ENCODE data around the gene CEP170B.

CEP170B gene

DNA sequence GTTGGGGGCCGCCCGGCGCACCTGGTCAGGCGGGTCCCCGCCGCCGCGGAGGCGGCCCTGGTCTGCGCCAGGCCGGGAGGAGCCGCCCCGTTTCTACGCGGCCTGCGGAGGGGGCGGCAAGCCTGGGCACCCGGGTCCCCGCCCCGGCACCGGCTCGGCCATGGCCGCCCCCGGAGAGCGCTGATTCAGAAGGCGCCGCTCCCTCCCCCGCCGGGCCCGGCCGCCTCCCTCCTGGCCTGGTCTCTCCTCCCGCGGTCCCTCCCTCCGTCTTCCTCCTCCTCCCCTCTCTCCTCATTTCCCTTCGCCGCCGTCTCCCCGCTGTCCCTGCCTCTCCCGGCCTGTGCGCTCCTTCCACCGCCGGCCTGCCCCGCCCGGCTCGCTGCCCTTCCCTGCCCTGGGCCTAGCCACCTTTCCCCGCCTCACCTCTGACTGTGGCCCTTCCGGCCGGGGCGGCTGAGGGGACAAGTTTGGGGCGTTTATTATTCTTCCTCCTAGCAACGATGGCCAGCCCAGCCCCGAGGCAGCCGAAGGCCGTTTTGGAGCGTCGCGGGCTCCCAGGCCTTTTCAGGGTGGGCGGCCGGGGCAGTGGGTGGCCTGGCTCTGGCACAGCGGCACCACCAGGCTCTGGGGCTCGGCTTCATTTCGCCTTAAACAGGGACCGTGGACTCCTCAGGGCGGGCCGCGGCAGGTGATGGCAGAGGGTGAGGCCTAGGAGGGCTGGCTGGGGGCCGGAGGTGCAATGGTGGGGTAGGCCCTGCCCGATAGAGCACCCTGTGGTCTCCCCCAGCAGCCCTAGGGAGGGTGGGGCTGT is 768 bp downstream of the CEP170B start:
- no peak for DNase-seq (ENCODE audit: low read depth, low spot score)
- no peak overlapping the region for H3K4me3 ChIP-seq (ENCODE audit: low read length)

DNA sequence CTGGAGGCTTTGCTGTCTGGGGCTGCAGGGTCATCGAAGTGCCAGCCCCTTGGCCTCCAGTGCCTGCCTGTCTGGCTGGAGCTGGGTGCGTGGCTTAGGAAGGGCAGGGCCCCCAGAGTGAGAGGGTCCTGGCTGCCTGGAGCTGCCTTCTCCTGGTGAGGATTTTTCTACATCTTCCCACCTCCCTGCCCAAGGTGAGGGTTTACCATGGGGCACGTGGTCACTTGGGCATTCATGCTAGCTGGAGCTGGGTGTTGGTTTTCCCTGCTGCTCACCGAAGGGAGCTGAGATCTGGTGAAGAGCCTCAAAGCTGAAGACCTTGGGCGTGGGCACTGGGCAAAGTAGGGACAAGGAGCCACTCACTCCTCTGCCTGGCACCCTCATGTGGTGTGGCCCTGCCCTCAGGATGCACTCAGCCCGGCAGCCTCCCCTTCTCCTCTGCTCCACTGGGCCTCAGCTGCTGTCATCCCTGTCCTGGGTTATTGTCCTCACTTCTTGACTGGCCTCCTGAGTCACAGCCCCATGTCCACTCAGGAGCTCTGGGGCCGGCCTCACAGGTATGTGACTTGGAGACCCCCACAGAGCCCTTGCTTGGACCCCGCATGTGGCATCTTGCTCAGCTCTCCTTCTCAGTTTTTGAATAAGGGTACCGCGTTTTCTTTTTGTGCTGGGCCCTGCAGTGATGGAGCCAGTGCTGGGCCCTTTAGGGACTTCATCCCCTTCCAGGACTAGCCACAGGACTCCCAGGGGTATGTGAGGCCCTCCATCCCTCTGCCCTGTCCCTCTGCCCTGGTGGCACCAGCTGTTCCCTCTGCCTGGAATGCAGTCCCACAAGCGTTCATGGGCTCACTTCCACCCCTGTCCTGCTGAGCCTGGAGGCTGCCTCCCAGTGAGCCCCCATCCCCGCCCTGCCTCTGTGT is 1.6 kb downstream of the CEP170B start:
- no peak overlapping the region for H3K4me3 ChIP-seq (ENCODE audit: low read length)
- DNase-seq (ENCODE audit: low read depth, low spot score) = no peak

- H3K4me3 ChIP-seq (ENCODE audit: low read length) = no peak overlapping the region
- DNase-seq (ENCODE audit: low read depth, low spot score) = no peak
Measured at GRCh38 chr14:104867371-104868059, 2.4 kb downstream of the CEP170B start.

DNA sequence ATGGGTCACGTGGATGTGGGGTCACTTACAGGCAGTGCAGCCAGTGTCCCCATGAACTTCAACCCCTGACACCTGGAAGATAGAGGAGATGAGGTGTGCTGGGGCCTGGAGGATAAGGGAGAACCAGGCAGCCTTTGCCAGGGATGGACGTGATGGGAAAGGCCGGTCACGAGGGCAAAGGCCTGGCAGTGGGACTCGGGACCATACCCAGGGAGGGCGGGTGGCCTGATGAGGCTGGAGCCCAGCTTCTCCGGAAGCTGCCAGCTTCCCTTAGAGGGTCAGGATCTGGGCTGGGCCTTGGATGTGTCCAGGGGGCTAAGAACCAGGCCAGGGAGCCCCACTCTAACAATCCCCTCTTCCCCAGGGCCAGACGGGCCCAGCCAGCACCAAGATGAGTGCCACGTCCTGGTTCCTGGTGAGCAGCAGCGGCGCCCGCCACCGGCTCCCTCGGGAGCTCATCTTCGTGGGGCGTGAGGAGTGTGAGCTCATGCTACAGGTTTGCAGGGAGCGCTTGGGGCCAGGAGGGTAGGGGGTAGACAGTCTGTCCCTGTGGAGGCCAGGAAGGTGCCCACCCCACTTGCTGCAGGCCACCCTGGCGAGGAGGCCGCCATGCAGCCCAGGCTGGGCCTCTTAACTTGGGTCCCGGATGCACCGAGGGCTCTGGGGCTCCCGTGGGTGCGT is 3.1 kb downstream of the CEP170B start:
- DNase-seq (ENCODE audit: low read depth, low spot score) = no peak
- H3K4me3 ChIP-seq (ENCODE audit: low read length) = no peak overlapping the region

- H3K4me3 ChIP-seq (ENCODE audit: low read length) = no peak overlapping the region
- DNase-seq (ENCODE audit: low read depth, low spot score) = no peak
Measured at GRCh38 chr14:104868811-104869572, 3.9 kb downstream of the CEP170B start.

DNA sequence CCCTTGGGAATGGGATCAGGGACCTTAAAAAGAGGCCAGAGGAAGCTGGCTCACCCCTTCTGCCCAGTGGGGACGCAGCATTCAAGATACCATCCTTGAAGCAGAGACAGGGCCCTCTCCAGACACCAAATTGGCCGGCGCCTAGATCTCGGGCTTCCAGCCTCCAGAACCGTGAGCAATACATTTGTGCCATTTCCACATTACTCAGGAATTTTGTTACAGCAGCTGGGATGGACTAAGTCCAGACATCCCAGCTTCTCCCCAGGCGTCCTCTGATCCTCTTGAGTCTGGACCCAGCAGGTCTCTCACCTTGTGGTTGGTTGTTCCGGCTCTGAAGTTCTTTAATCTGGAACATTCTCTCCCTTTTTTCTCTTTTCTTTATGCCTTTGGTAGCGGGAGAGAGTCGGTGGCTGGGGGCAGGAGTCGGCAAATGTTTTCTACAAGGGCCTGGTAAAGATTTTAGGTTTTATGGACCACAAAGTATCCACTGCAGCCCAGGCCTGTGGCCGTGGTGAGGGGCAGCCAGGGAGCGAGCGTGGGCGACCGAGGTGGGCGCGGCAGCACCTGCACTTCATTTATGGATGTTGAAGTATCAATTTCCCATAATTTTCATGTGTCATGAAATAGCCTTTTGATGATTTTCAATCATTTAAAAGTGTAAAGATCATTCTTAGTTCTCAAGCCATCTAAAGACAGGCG is 4.8 kb downstream of the CEP170B start:
- H3K4me3 ChIP-seq (ENCODE audit: low read length) = no peak overlapping the region
- DNase-seq (ENCODE audit: low read depth, low spot score) = no peak

- no peak overlapping the region for H3K4me3 ChIP-seq (ENCODE audit: low read length)
- DNase-seq (ENCODE audit: low read depth, low spot score) = no peak
Measured at GRCh38 chr14:104870368-104871144, 5.5 kb downstream of the CEP170B start.

- no peak overlapping the region for H3K4me3 ChIP-seq (ENCODE audit: low read length)
- no peak for DNase-seq (ENCODE audit: low read depth, low spot score)
Measured at GRCh38 chr14:104871145-104871655, 6.1 kb downstream of the CEP170B start.

DNA sequence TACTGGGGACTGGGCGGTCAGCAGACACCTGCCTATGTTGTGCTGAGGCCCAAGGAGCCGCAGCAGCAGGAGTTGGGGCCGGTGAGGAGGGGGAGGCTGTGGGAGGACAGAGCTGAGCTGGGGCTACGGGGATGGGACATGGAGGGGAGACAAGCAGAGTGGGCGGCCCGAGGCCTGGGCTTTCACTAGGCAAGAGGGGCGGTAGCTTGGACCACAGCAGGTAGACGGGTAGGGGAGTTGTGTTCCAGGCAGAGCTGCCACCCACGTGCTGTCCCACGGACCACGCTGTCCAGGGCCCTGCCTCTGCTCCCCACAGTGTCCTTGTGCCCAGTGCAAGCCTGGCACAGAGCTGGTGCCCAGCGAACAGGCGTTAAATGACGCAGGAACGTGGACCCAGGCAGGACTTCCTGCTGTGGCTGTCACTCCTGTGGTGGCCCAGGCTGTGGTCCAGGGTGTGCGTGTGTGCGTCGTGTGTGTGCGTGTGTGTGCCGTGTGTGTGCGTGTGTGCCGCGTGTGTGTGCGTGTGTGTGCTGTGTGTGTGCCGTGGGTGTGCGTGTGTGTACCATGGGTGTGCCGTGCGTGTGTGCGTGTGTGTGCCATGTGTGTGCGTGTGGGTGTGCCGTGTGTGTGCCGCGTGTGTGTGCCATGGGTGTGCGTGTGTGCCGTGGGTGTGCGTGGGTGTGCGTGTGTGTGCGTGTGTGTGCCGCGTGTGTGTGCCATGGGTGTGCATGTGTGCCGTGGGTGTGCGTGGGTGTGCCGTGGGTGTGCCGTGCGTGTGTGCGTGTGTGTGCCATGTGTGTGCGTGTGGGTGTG is 6.8 kb downstream of the CEP170B start:
- no peak overlapping the region for H3K4me3 ChIP-seq (ENCODE audit: low read length)
- DNase-seq (ENCODE audit: low read depth, low spot score) = no peak

- no peak overlapping the region for H3K4me3 ChIP-seq (ENCODE audit: low read length)
- DNase-seq (ENCODE audit: low read depth, low spot score) = no peak
Measured at GRCh38 chr14:104872469-104873341, 7.6 kb downstream of the CEP170B start.

- DNase-seq (ENCODE audit: low read depth, low spot score) = no peak
- no peak overlapping the region for H3K4me3 ChIP-seq (ENCODE audit: low read length)
Measured at GRCh38 chr14:104873380-104874055, 8.4 kb downstream of the CEP170B start.

GRCh38 chr14:104874110-104874531 is 9.1 kb downstream of the CEP170B start:
- H3K4me3 ChIP-seq (ENCODE audit: low read length) = no peak overlapping the region
- no peak for DNase-seq (ENCODE audit: low read depth, low spot score)

DNA sequence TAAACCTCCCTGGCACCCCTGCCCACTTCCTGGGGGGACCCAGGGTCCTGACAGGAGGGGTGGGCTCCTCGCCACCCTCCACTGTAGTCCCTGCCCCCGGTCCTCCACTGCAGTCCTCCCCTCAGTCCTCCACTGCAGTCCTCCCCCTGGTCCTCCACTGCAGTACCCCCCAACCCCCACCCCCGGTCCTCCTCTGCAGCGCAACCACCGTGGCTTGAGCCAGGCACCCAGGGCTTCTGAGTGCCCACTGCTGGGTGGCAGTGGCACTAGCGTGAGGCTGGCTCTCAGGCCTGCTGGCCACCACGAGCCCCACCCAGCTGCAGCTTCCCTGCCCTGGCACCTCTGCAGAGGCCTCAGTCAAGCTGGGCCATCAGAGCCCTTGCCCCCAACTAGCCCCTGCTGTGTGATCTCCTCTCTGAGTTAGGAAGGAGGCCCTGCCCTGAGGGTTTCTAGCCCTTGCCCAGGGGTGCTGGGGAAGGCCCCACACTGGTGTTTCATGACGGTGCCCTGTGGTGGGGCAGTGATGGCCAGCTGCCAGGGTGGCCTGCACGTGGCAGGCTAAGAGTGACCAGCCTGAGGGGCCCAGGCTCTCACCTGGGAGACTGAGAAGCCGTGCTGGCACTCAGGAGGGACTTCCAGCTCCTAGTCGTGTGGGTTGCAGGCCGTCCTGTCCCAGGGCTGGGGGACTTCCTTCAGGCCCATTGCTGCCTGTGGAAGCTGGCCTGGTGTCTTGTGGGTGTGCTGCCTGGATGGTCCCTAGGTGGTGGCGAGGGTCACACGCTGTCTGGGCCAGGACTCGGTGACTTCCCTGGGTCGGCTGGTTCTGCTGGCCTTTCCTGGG is 9.7 kb downstream of the CEP170B start:
- no peak overlapping the region for H3K4me3 ChIP-seq (ENCODE audit: low read length)
- DNase-seq (ENCODE audit: low read depth, low spot score) = no peak

GRCh38 chr14:104875412-104875751 is 10.3 kb downstream of the CEP170B start:
- no peak for DNase-seq (ENCODE audit: low read depth, low spot score)
- no peak overlapping the region for H3K4me3 ChIP-seq (ENCODE audit: low read length)

Measured in Jurkat, Clone E6-1 (cell line).